Gastroesophageal sphincter (tissue), 4 donors: ENCODE results near the gene MTHFD2L. TPM values are rescaled to one million over a fixed set of nuclear protein-coding genes. Genes with fewer than 3 reads are reported as not detected.

Experiments
- ATAC-seq: fragments of 150-250 bp; one replicate; pipeline ENCODE4 v1.9.1; 2016; ENCODE audit warnings: mild to moderate bottlenecking, moderate library complexity
- H3K27ac ChIP-seq, 4 donors: fragments of 200-600 bp; sonication (generic) in 3 of 4; 1 replicate in 3 of 4; 2 replicates in 1 of 4; pipeline ENCODE4 v1.5.1; 2016 to 2019
- H3K27me3 ChIP-seq: fragments of 200-600 bp; sonication (generic); one replicate; pipeline ENCODE4 v1.5.1; 2019
- H3K36me3 ChIP-seq, 2 donors: fragments of 200-600 bp; sonication (generic); one replicate each; pipeline ENCODE4 v1.5.1; 2019; ENCODE audit warnings: control low read depth in 1 of 2
- H3K4me1 ChIP-seq, 3 donors: fragments of 200-600 bp; sonication (generic); 1 replicate in 2 of 3; 2 replicates in 1 of 3; pipeline ENCODE4 v1.5.1; 2016 to 2019; ENCODE audit warnings: control low read depth in 2 of 3
- H3K4me3 ChIP-seq, 2 donors: fragments of 200-600 bp; sonication (generic); one replicate each; pipeline ENCODE4 v1.5.1; 2019; ENCODE audit warnings: mild to moderate bottlenecking in 1 of 2, moderate library complexity in 1 of 2
- H3K9me3 ChIP-seq, 3 donors: fragments of 200-600 bp; sonication (generic); one replicate each; pipeline ENCODE4 v1.5.1; 2017 to 2019; ENCODE audit warnings: control low read depth in 2 of 3
- EP300 ChIP-seq: sonication (generic); formaldehyde crosslinking; IDR thresholded peaks from one replicate; pipeline ENCODE4 v1.6.1; 2017; ENCODE audit warnings: antibody characterized with exemption, mild to moderate bottlenecking
- POLR2A ChIP-seq, 2 donors: fragments of 450-650 bp; IDR thresholded peaks; one replicate each; pipeline ENCODE4 v1.6.1; 2017; ENCODE audit warnings: antibody characterized with exemption in 2 of 2, mild to moderate bottlenecking in 2 of 2, moderate library complexity in 1 of 2
- POLR2AphosphoS5 ChIP-seq: sonication (generic); formaldehyde crosslinking; IDR thresholded peaks from one replicate; pipeline ENCODE4 v1.6.1; 2017; ENCODE audit warnings: antibody characterized with exemption
- WGBS, 2 donors: methylation state at CpG; one replicate each; pipeline ENCODE4 v1.1.5; 2018; ENCODE audit warnings: low coverage in 1 of 2; 5-methylcytosine and 5-hydroxymethylcytosine counted together
- total RNA-seq, 4 donors: library from RNA; depleted of rRNA; stranded (reverse); fragments of >200 nt; gene quantifications; one replicate each; pipeline ENCODE4 v1.1.0, GENCODE V29; 2016
- TF ChIP-seq, protein P1 (sequence below), 4 experiments: fragments of 200-600 bp in 2 of 4; fragments of 450-650 bp in 2 of 4; sonication (generic) in 1 of 4; IDR thresholded peaks; one replicate each; pipeline ENCODE4 v1.5.1; 2017 to 2019; ENCODE audit warnings: antibody characterized with exemption in 4 of 4, mild to moderate bottlenecking in 2 of 4, moderate library complexity in 2 of 4

The MTHFD2L gene
- total RNA-seq, 4 donors from 2014 or later, result 12.4 to 29.0 (median 23.4) TPM

DNA sequence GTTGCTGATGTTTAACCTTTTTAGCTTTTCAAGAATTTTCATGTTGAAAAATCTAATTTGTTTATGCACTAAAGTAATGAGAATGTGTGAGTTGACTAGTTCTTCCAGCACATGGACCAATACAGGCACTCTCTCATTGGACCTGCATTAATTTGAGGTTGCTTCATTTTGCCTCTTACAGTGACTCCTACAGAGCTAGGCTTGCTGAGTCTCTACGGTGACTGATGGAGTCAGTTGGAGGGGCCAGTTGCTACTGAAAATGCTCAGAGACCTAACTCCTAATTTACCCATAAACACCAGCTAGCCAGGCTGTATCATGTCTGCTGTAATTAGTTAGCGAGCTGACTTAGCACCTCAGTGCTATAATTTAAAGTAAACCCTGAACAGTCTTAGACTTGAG lies 10.9 kb downstream of the MTHFD2L start:
- Histone ChIP-seq H3K27me3 (no peaks in the 10 kb centered on the region), H3K4me3 (no peak overlapping the region), H3K27ac (no peak overlapping the region), H3K4me1 (no peaks in the 10 kb centered on the region), H3K36me3 (no peaks in the 10 kb centered on the region), H3K9me3 (no peaks in the 10 kb centered on the region)
- no peak for ATAC-seq
- TF ChIP-seq POLR2A (IDR thresholded peaks at IDR 0.05), result no peak
- no peak for TF ChIP-seq EP300
- no peak for TF ChIP-seq POLR2AphosphoS5
- TF ChIP-seq, protein P1, sequence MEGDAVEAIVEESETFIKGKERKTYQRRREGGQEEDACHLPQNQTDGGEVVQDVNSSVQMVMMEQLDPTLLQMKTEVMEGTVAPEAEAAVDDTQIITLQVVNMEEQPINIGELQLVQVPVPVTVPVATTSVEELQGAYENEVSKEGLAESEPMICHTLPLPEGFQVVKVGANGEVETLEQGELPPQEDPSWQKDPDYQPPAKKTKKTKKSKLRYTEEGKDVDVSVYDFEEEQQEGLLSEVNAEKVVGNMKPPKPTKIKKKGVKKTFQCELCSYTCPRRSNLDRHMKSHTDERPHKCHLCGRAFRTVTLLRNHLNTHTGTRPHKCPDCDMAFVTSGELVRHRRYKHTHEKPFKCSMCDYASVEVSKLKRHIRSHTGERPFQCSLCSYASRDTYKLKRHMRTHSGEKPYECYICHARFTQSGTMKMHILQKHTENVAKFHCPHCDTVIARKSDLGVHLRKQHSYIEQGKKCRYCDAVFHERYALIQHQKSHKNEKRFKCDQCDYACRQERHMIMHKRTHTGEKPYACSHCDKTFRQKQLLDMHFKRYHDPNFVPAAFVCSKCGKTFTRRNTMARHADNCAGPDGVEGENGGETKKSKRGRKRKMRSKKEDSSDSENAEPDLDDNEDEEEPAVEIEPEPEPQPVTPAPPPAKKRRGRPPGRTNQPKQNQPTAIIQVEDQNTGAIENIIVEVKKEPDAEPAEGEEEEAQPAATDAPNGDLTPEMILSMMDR (IDR thresholded peaks at IDR 0.05), result no peak
- WGBS, 2 donors, result 68 to 89% methylated on average over 2 of the region's 2 CpGs

DNA sequence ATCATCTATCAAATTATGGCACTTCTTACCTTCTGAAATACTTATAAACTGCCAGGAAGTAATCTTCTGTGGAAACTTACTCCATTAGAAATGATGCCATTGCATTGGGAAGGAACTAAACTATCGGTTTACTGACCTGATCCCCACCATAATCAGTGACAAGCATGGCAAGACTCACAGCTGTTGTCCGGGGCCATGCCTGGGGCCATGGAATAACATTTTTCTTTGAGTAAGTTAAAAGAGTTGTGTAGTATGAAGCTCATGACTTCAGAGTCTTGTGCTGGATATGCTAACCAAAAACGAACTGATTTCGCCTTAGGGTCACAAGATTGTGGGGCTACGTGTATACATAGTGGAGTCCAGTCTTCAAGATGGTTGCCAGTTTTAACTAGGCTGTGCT lies 15.4 kb downstream of the MTHFD2L start:
- no peaks in the 10 kb centered on the region for H3K9me3 ChIP-seq
- no peak overlapping the region for H3K4me3 ChIP-seq
- no peaks in the 10 kb centered on the region for H3K27me3 ChIP-seq
- WGBS, 2 donors, result 64% methylated on average over 5 of the region's 5 CpGs; no CpG with 5 or more reads in 1 of the 2 donors
- peaks cover 0 to 6% of the 10 kb centered on the region in 2 donors for H3K36me3 ChIP-seq
- H3K27ac ChIP-seq, result no peak overlapping the region
- ATAC-seq, result no peak
- H3K4me1 ChIP-seq, result no peaks in the 10 kb centered on the region
- TF ChIP-seq POLR2AphosphoS5 (no peak), EP300 (no peak), POLR2A (IDR thresholded peaks at IDR 0.05) (no peak)
- TF ChIP-seq, protein P1 (IDR thresholded peaks at IDR 0.05), result no peak

DNA sequence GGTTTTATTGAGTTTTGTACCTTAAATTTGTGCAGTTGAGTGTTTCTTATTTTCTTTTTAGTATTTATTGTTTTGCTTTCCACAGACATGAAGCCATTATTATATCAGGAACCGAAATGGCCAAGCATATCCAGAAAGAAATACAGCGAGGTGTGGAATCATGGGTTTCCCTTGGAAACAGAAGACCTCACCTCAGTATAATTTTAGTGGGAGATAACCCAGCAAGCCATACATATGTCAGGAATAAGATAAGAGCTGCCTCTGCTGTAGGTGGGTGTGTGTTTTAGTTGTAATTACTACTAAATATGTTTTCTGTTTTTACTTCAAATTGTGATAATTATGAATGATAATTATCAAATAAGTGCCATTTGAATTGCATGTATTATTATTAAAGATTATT lies 16.5 kb downstream of the MTHFD2L start:
- Histone ChIP-seq H3K9me3 (no peaks in the 10 kb centered on the region), H3K27me3 (no peaks in the 10 kb centered on the region), H3K27ac (no peak overlapping the region), H3K36me3 (peaks cover 0 to 6% of the 10 kb centered on the region in 2 donors), H3K4me3 (no peak overlapping the region), H3K4me1 (no peaks in the 10 kb centered on the region)
- WGBS, 2 donors, result 71 to 98% methylated on average over 1 to 2 of the region's 2 CpGs
- no peak for ATAC-seq
- no peak for TF ChIP-seq POLR2AphosphoS5
- no peak for TF ChIP-seq EP300
- TF ChIP-seq, protein P1 (IDR thresholded peaks at IDR 0.05), result no peak

DNA sequence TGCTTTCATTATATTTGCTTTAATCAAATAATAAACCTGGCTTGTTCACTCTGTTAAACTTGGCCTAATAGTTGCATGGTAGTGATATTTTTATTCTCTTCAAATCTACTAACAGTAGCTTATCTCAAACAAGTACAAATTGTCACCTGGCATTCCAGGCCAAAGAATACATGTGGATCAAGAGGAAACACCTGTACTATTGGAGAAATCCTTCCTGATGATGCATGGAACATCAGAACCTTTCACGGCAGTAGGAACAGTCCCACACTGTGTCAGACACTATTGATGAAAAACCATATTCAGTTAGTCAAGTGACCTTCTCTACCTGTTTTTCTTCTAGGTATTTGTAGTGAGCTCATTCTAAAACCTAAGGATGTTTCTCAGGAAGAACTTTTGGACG lies 17.0 kb downstream of the MTHFD2L start:
- H3K9me3 ChIP-seq, result no peaks in the 10 kb centered on the region
- H3K27ac ChIP-seq, result no peak overlapping the region
- H3K4me3 ChIP-seq, result no peak overlapping the region
- peaks cover 0 to 6% of the 10 kb centered on the region in 2 donors for H3K36me3 ChIP-seq
- ATAC-seq, result no peak
- WGBS, 2 donors, result 80 to 100% methylated on average over 2 of the region's 2 CpGs
- no peaks in the 10 kb centered on the region for H3K27me3 ChIP-seq
- no peaks in the 10 kb centered on the region for H3K4me1 ChIP-seq
- TF ChIP-seq POLR2AphosphoS5 (no peak), EP300 (no peak), POLR2A (IDR thresholded peaks at IDR 0.05) (no peak)
- TF ChIP-seq, protein P1 (IDR thresholded peaks at IDR 0.05), result no peak

DNA sequence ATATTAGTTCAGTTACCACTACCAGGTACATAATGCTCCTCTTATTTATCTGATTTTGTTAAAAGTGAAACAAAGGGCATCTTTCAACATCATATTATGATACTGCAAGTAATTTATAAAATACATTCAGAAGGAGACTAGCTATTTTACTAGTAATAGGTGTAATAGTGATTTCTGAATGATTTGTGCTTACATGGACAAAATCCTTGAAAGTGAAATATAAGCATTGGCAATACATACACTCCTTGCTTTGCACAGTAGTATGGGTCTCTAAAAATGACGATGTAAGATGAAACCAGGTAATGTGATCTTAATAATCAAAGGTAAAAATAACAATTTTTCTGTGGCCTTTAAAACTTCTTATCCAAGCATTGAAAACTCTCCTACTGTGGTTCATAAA lies 17.5 kb downstream of the MTHFD2L start:
- WGBS, 2 donors, result 80 to 100% methylated on average over 1 of the region's 1 CpG
- no peak overlapping the region for H3K4me3 ChIP-seq
- no peaks in the 10 kb centered on the region for H3K27me3 ChIP-seq
- ATAC-seq, result no peak
- TF ChIP-seq, protein P1 (IDR thresholded peaks at IDR 0.05), result no peak
- H3K9me3 ChIP-seq, result no peaks in the 10 kb centered on the region
- no peaks in the 10 kb centered on the region for H3K4me1 ChIP-seq
- H3K27ac ChIP-seq, result no peak overlapping the region
- H3K36me3 ChIP-seq, result peaks cover 0 to 6% of the 10 kb centered on the region in 2 donors
